Suprapubic skin (tissue), 4 donors: Measurements from ENCODE around the gene PTPRM.

Experiments used
- CTCF ChIP-seq, 2 donors: fragments of 200-600 bp in 1 of 2; fragments of 450-650 bp in 1 of 2; sonication (generic) in 1 of 2; IDR thresholded peaks; one replicate each; pipeline ENCODE4 v1.5.1; 2016 to 2019; ENCODE audit warnings: antibody characterized with exemption in 2 of 2, mild to moderate bottlenecking in 1 of 2, moderate library complexity in 1 of 2
- EP300 ChIP-seq: sonication (generic); formaldehyde crosslinking; IDR thresholded peaks from one replicate; pipeline ENCODE4 v1.6.1; 2017; ENCODE audit warnings: antibody characterized with exemption
- POLR2A ChIP-seq, 2 donors: fragments of 450-650 bp; IDR thresholded peaks; one replicate each; pipeline ENCODE4 v1.6.1; 2017; ENCODE audit warnings: antibody characterized with exemption in 2 of 2, mild to moderate bottlenecking in 2 of 2, moderate library complexity in 2 of 2
- POLR2AphosphoS5 ChIP-seq, 3 donors: sonication (generic); formaldehyde crosslinking; IDR thresholded peaks; one replicate each; pipeline ENCODE4 v1.6.1; 2017; ENCODE audit warnings: antibody characterized with exemption in 3 of 3

- TF ChIP-seq CTCF (IDR thresholded peaks at IDR 0.05) (no peak), POLR2A (IDR thresholded peaks at IDR 0.05) (no peak), POLR2AphosphoS5 (IDR thresholded peaks at IDR 0.05) (no peak), EP300 (no peak)
These were observed 849.3 kb downstream of the PTPRM start for GRCh38 chr18:8416212-8417019.
